Astrocyte of the cerebellum (primary cell): ENCODE measurements around the gene RAP1GAP.

Experiments
- DNase-seq: peaks from one replicate; pipeline ENCODE4 v3.0.0-alpha.2; 2011; ENCODE audit warnings: low read depth
- H3K4me3 ChIP-seq: 2 replicates; pipeline ENCODE4 v1.5.1; 2011; ENCODE audit warnings: mild to moderate bottlenecking, low read depth, low read length, moderate library complexity
- CTCF ChIP-seq: IDR thresholded peaks from 2 replicates; pipeline ENCODE4 v1.5.1; 2012; ENCODE audit warnings: low read length, low read depth, moderate library complexity, mild to moderate bottlenecking; ENCODE audit errors: missing control alignments
- in situ Hi-C: cut with HindIII; loops from 2 replicates; pipeline ENCODE4 v1.10.0; 2017; ENCODE audit warnings: low sequenced_read_pairs

RAP1GAP gene

DNA sequence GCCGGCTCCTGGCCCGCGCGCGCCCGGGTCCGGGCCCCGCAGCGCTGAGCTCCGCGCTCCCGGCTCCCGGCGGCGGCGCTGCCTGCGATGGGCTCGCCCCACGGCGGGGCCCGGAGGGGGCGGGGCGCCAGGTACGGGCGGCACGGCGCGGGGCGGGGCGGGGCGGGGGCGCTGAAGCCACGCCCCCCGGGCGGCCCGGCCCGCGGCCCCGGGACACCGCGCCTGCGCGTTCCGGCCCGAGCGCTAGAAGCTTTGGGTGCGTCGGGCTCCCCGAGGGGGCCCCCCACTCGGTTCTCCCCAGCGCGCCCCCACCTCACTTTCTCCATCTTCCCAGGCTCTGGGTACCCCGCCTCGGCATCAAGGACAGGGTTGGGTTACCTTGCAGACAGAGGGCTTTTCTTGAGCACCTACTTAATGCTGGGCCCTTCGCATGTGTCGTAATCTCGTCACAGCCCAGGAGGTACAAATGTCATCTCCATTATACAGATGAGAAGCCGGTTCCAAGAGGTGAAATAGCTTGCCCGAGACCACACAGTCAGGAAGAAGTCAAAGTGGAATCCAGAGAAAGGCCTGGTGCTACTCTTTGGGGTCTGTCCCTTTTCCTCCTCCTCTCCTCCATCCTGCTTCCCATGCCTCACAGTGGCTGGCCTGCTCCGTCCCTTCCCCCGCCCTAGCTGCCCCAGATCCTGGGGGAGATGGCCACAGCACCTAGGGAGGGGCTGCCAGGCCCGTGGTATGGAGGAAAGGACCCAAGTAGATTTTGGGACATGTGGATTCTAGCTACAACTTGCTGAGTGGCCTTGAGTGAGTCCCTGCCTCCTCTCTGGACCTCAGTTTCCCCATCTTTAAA, 46.5 kb downstream of the RAP1GAP start:
- no peak for TF ChIP-seq CTCF
- H3K4me3 ChIP-seq = peak overlapping the region; percentile 26
- in situ Hi-C loops = no loop called here
- no peak for DNase-seq

DNA sequence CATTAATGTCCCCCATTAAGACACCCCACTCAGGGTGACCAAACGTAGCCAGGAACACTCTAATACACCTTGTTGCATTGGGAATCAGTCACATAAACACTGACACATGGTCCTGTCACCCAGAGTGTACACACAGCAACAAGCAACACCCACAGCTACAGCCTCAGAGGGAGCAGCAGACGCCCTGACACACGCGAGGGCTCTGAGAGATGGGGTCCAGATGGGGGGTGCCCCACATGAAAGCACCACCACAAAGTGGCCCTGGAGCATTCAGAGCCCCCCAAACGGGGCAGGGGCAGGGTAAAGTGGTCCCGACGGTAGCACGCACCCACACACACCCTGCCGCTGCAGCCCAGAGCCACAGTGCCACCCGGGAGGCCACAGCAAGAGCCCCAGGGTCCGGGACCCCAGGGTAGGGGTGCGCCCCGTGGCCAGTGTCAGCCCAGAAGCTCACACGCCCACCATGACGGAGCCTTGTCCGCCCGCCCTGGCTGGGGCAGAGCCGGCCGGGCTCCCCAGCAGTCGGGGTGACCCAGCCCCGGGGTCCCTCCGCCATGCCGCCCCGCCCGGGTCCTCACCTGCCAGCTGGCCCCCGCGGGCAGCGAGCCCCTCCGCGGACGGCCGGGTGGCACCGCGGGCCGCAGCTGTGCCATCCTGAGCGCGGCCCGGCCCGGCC, 47.3 kb downstream of the RAP1GAP start:
- TF ChIP-seq CTCF = no peak
- in situ Hi-C loops = no loop called here
- H3K4me3 ChIP-seq = no peak overlapping the region
- no peak for DNase-seq

DNA sequence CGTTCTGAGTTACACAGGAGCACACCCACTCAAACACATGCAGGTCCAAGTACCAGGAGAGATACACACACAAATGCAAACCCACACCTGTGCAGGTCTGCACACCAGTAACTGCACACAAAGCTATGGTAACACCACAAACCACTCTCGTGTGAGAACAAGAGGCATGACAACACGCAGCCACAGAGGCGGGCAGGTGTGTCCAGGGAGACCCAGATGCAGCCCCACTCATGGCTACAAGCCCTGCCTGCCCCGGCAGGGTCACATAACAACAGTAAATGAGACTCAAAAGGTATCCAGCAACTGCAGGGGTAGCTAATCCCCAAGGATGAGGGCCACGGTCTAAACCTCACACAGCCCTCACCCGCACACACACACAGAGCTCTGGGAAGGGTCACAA, 48.1 kb downstream of the RAP1GAP start:
- in situ Hi-C loops = no loop called here
- DNase-seq = no peak
- no peak overlapping the region for H3K4me3 ChIP-seq
- TF ChIP-seq CTCF = no peak

GRCh38 chr1:21620496-21620895, 48.7 kb downstream of the RAP1GAP start:
- H3K4me3 ChIP-seq = no peak overlapping the region
- DNase-seq = no peak
- in situ Hi-C loops = no loop called here
- no peak for TF ChIP-seq CTCF

- H3K4me3 ChIP-seq = no peak overlapping the region
- in situ Hi-C loops = no loop called here
- DNase-seq = no peak
- no peak for TF ChIP-seq CTCF
Measured at GRCh38 chr1:21620011-21620410, 49.1 kb downstream of the RAP1GAP start.

DNA sequence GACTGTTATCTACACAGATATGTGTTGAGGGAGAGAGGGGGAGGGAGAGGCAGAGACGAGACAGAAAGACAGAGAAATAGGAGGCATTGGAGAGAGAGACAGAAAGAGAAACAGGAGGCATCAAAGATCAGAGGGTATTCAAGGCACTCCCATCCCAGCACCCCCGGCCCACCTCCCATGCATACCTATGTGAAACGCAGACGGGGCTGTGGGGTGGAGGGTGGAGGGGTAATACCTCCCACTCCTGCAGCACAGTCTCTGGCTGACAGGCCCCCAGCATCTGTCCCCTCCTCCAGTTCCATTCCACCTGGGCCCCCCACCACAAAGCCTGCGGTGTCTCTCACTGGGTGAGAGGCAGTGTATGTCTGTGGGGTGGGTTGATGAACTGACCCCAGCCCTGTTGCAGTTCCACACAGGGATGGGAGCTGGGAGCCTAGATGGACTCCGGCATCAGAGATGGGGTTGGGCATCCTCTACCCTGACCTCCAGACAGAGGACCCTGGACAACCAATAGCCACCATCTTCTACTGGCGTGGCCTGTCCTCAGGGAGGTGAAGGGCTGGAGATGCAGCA, 49.7 kb downstream of the RAP1GAP start:
- DNase-seq = no peak
- no peak overlapping the region for H3K4me3 ChIP-seq
- no peak for TF ChIP-seq CTCF
- in situ Hi-C loops = no loop called here
